ENCODE data around the gene SLC27A1. TPM values are rescaled to one million over a fixed set of nuclear protein-coding genes. Genes with fewer than 3 reads are reported as not detected.
"Not testable (repeated sequence)": the region's sequence is repeated elsewhere in the genome, so short reads cannot be mapped to it uniquely, and the experiment has no call there.

Gene SLC27A1
- total and polyA plus RNA-seq, 2 experiments from 2014 or later: 3.5 to 11.6 TPM

DNA sequence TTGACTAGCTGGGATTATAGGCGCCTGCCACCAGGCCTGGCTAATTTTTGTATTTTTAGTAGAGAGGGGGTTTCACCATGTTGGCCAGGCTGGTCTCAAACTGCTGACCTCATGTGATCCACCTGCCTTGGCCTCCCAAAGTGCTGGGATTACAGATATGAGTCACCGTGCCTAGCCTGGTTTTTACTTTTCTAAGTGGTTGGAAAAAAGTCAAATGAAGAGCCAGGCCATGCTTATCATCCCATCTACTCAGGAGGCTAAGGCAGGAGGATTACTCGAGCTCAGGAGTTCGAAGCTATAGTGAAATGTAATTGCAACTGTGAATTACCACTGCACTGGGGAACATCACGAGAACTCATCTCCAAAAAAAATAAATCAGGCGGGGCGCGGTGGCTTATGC lies 48.3 kb downstream of the SLC27A1 start:
- not testable (repeated sequence) for H3K27me3 ChIP-seq (ENCODE audit: insufficient read depth); H3K4me1 ChIP-seq (ENCODE audit: insufficient read depth); ATAC-seq; H3K36me3 ChIP-seq (ENCODE audit: insufficient read depth); H3F3A ChIP-seq (replicated peaks; ENCODE audit: low read depth); H3K27ac ChIP-seq (ENCODE audit: low read depth); H3K4me3 ChIP-seq; H3K9me3 Mint-ChIP-seq; H2AFZ ChIP-seq; H3K79me2 ChIP-seq (replicated peaks; ENCODE audit: insufficient read depth); H3K4me3 Mint-ChIP-seq; H3K9me2 ChIP-seq (ENCODE audit: insufficient read depth); H3K27ac Mint-ChIP-seq; H3K27me3 Mint-ChIP-seq (ENCODE audit: insufficient read depth, low read depth, poor library complexity); H3K4me2 ChIP-seq; H3K4me1 Mint-ChIP-seq; H4K20me1 ChIP-seq (replicated peaks; ENCODE audit: insufficient read depth); DNase-seq (ENCODE audit: low spot score)
- peaks cover 36% of the 10 kb centered on the region for H3K36me3 Mint-ChIP-seq (ENCODE audit: low read depth)

DNA sequence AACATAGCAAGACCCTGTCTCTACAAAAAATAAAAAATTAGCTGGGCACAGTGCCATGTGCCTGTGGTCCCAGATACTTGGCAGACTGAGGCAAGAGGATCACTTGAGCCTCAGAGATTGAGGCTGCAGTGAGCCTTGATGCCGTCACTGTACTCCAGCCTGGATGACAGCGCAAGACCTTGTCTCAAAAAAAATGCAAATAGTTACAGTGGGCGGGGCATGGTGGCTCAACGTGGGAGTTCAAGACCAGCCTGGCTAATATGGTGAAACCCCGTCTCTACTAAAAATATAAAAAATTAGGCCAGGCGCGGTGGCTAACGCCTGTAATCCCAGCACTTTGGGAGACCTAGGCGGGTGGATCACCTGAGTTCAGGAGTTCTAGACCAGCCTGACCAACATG lies 49.6 kb downstream of the SLC27A1 start:
- H3K4me2 ChIP-seq: no peak overlapping the region
- H3K27ac ChIP-seq (ENCODE audit: low read depth): no peak overlapping the region
- H3K4me3 ChIP-seq: no peak overlapping the region
- no peaks in the 10 kb centered on the region for H3K27me3 ChIP-seq (ENCODE audit: insufficient read depth)
- H2AFZ ChIP-seq: no peak overlapping the region
- Mint-ChIP-seq H3K27me3 (ENCODE audit: insufficient read depth, low read depth, poor library complexity) (peaks cover 14% of the 10 kb centered on the region), H3K27ac (no peak overlapping the region), H3K4me1 (no peaks in the 10 kb centered on the region), H3K36me3 (ENCODE audit: low read depth) (peaks cover 36% of the 10 kb centered on the region), H3K9me3 (peaks cover 10% of the 10 kb centered on the region; the same call in 2 of the 3 replicates), H3K4me3 (no peak overlapping the region)
- DNase-seq (ENCODE audit: low spot score): no peak
- ATAC-seq: no peak
- H3K79me2 ChIP-seq (replicated peaks; ENCODE audit: insufficient read depth): no peaks in the 10 kb centered on the region
- H4K20me1 ChIP-seq (replicated peaks; ENCODE audit: insufficient read depth): no peaks in the 10 kb centered on the region
- peaks cover 3% of the 10 kb centered on the region; the same call in 1 of the 2 replicates for H3F3A ChIP-seq (replicated peaks; ENCODE audit: low read depth)
- peaks cover 5% of the 10 kb centered on the region; the same call in 1 of the 2 replicates for H3K36me3 ChIP-seq (ENCODE audit: insufficient read depth)
- no peaks in the 10 kb centered on the region for H3K9me2 ChIP-seq (ENCODE audit: insufficient read depth)
- H3K4me1 ChIP-seq (ENCODE audit: insufficient read depth): no peaks in the 10 kb centered on the region
- TF ChIP-seq NANOG (IDR thresholded peaks at IDR 0.05; ENCODE audit: borderline replicate concordance): no peak
- TF ChIP-seq ZNF331 (CRISPR knock-in tag; IDR thresholded peaks at IDR 0.05; ENCODE audit: low read depth): no peak
- TF ChIP-seq, protein P1, sequence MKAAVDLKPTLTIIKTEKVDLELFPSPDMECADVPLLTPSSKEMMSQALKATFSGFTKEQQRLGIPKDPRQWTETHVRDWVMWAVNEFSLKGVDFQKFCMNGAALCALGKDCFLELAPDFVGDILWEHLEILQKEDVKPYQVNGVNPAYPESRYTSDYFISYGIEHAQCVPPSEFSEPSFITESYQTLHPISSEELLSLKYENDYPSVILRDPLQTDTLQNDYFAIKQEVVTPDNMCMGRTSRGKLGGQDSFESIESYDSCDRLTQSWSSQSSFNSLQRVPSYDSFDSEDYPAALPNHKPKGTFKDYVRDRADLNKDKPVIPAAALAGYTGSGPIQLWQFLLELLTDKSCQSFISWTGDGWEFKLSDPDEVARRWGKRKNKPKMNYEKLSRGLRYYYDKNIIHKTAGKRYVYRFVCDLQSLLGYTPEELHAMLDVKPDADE (IDR thresholded peaks at IDR 0.05): no peak
- TF ChIP-seq, protein P2, sequence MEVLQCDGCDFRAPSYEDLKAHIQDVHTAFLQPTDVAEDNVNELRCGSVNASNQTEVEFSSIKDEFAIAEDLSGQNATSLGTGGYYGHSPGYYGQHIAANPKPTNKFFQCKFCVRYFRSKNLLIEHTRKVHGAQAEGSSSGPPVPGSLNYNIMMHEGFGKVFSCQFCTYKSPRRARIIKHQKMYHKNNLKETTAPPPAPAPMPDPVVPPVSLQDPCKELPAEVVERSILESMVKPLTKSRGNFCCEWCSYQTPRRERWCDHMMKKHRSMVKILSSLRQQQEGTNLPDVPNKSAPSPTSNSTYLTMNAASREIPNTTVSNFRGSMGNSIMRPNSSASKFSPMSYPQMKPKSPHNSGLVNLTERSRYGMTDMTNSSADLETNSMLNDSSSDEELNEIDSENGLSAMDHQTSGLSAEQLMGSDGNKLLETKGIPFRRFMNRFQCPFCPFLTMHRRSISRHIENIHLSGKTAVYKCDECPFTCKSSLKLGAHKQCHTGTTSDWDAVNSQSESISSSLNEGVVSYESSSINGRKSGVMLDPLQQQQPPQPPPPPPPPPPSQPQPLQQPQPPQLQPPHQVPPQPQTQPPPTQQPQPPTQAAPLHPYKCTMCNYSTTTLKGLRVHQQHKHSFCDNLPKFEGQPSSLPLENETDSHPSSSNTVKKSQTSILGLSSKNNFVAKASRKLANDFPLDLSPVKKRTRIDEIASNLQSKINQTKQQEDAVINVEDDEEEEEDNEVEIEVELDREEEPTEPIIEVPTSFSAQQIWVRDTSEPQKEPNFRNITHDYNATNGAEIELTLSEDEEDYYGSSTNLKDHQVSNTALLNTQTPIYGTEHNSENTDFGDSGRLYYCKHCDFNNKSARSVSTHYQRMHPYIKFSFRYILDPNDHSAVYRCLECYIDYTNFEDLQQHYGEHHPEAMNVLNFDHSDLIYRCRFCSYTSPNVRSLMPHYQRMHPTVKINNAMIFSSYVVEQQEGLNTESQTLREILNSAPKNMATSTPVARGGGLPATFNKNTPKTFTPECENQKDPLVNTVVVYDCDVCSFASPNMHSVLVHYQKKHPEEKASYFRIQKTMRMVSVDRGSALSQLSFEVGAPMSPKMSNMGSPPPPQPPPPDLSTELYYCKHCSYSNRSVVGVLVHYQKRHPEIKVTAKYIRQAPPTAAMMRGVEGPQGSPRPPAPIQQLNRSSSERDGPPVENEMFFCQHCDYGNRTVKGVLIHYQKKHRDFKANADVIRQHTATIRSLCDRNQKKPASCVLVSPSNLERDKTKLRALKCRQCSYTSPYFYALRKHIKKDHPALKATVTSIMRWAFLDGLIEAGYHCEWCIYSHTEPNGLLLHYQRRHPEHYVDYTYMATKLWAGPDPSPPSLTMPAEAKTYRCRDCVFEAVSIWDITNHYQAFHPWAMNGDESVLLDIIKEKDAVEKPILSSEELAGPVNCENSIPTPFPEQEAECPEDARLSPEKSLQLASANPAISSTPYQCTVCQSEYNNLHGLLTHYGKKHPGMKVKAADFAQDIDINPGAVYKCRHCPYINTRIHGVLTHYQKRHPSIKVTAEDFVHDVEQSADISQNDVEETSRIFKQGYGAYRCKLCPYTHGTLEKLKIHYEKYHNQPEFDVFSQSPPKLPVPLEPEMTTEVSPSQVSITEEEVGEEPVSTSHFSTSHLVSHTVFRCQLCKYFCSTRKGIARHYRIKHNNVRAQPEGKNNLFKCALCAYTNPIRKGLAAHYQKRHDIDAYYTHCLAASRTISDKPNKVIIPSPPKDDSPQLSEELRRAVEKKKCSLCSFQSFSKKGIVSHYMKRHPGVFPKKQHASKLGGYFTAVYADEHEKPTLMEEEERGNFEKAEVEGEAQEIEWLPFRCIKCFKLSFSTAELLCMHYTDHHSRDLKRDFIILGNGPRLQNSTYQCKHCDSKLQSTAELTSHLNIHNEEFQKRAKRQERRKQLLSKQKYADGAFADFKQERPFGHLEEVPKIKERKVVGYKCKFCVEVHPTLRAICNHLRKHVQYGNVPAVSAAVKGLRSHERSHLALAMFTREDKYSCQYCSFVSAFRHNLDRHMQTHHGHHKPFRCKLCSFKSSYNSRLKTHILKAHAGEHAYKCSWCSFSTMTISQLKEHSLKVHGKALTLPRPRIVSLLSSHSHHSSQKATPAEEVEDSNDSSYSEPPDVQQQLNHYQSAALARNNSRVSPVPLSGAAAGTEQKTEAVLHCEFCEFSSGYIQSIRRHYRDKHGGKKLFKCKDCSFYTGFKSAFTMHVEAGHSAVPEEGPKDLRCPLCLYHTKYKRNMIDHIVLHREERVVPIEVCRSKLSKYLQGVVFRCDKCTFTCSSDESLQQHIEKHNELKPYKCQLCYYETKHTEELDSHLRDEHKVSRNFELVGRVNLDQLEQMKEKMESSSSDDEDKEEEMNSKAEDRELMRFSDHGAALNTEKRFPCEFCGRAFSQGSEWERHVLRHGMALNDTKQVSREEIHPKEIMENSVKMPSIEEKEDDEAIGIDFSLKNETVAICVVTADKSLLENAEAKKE (CRISPR knock-in tag; IDR thresholded peaks at IDR 0.05): no peak
- no peak for TF ChIP-seq EZH2 (IDR thresholded peaks at IDR 0.05; ENCODE audit: low read depth, unreplicated experiment)
- TF ChIP-seq, protein P3, sequence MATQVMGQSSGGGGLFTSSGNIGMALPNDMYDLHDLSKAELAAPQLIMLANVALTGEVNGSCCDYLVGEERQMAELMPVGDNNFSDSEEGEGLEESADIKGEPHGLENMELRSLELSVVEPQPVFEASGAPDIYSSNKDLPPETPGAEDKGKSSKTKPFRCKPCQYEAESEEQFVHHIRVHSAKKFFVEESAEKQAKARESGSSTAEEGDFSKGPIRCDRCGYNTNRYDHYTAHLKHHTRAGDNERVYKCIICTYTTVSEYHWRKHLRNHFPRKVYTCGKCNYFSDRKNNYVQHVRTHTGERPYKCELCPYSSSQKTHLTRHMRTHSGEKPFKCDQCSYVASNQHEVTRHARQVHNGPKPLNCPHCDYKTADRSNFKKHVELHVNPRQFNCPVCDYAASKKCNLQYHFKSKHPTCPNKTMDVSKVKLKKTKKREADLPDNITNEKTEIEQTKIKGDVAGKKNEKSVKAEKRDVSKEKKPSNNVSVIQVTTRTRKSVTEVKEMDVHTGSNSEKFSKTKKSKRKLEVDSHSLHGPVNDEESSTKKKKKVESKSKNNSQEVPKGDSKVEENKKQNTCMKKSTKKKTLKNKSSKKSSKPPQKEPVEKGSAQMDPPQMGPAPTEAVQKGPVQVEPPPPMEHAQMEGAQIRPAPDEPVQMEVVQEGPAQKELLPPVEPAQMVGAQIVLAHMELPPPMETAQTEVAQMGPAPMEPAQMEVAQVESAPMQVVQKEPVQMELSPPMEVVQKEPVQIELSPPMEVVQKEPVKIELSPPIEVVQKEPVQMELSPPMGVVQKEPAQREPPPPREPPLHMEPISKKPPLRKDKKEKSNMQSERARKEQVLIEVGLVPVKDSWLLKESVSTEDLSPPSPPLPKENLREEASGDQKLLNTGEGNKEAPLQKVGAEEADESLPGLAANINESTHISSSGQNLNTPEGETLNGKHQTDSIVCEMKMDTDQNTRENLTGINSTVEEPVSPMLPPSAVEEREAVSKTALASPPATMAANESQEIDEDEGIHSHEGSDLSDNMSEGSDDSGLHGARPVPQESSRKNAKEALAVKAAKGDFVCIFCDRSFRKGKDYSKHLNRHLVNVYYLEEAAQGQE (IDR thresholded peaks at IDR 0.05; ENCODE audit: unreplicated experiment): no peak
- TF ChIP-seq STAT1 (IDR thresholded peaks at IDR 0.05; ENCODE audit: unreplicated experiment): no peak
- TF ChIP-seq, protein P4, sequence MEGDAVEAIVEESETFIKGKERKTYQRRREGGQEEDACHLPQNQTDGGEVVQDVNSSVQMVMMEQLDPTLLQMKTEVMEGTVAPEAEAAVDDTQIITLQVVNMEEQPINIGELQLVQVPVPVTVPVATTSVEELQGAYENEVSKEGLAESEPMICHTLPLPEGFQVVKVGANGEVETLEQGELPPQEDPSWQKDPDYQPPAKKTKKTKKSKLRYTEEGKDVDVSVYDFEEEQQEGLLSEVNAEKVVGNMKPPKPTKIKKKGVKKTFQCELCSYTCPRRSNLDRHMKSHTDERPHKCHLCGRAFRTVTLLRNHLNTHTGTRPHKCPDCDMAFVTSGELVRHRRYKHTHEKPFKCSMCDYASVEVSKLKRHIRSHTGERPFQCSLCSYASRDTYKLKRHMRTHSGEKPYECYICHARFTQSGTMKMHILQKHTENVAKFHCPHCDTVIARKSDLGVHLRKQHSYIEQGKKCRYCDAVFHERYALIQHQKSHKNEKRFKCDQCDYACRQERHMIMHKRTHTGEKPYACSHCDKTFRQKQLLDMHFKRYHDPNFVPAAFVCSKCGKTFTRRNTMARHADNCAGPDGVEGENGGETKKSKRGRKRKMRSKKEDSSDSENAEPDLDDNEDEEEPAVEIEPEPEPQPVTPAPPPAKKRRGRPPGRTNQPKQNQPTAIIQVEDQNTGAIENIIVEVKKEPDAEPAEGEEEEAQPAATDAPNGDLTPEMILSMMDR (conservative IDR thresholded peaks at IDR 0.05; ENCODE audit: low read depth in 2 of 2): no peak
- TF ChIP-seq CREB1 (CRISPR knock-in tag; IDR thresholded peaks at IDR 0.05; ENCODE audit: low read depth): no peak
- TF ChIP-seq JUNB (IDR thresholded peaks at IDR 0.05; ENCODE audit: unreplicated experiment): no peak
